Activated T-helper 1 cell treated with Interleukin-2 at 50 U/mL for 16 hours (primary cell): Measurements from ENCODE around the gene CCSER1.

Experiments used
- DNase-seq: peaks from one replicate; pipeline ENCODE4 v3.0.0-alpha.2; 2020; ENCODE audit warnings: low read depth

Gene CCSER1

GRCh38 chr4:90570615-90571014 is 443.4 kb downstream of the CCSER1 start:
- DNase-seq, result no peak

- no peak for DNase-seq
These were observed 445.8 kb downstream of the CCSER1 start for GRCh38 chr4:90572996-90573395.

- no peak for DNase-seq
These were observed 448.2 kb downstream of the CCSER1 start for GRCh38 chr4:90575371-90575770.

- DNase-seq, result no peak
These were observed 453.1 kb downstream of the CCSER1 start for GRCh38 chr4:90580326-90580725.

- DNase-seq, result no peak
These were observed 454.9 kb downstream of the CCSER1 start for GRCh38 chr4:90582087-90582486.

GRCh38 chr4:90584051-90584450 is 456.9 kb downstream of the CCSER1 start:
- no peak for DNase-seq

GRCh38 chr4:90585961-90586360 is 458.8 kb downstream of the CCSER1 start:
- DNase-seq, result no peak

- no peak for DNase-seq
These were observed 459.6 kb downstream of the CCSER1 start for GRCh38 chr4:90586799-90587198.

GRCh38 chr4:90597927-90598326 is 470.7 kb downstream of the CCSER1 start:
- DNase-seq, result no peak

- no peak for DNase-seq
These were observed 471.5 kb downstream of the CCSER1 start for GRCh38 chr4:90598741-90599140.

- DNase-seq, result no peak
These were observed 475.5 kb downstream of the CCSER1 start for GRCh38 chr4:90602726-90603125.

- no peak for DNase-seq
These were observed 476.3 kb downstream of the CCSER1 start for GRCh38 chr4:90603540-90603939.

- DNase-seq, result no peak
These were observed 479.6 kb downstream of the CCSER1 start for GRCh38 chr4:90606781-90607180.

GRCh38 chr4:90614371-90614770 is 487.2 kb downstream of the CCSER1 start:
- DNase-seq, result no peak

GRCh38 chr4:90621080-90621479 is 493.9 kb downstream of the CCSER1 start:
- DNase-seq, result no peak

- no peak for DNase-seq
These were observed 497.6 kb downstream of the CCSER1 start for GRCh38 chr4:90624781-90625180.

GRCh38 chr4:90641861-90642599 is 514.8 kb downstream of the CCSER1 start:
- DNase-seq, result no peak

GRCh38 chr4:90643156-90643555 is 516.0 kb downstream of the CCSER1 start:
- no peak for DNase-seq

- no peak for DNase-seq
These were observed 521.1 kb downstream of the CCSER1 start for GRCh38 chr4:90648311-90648710.

GRCh38 chr4:90648791-90649190 is 521.6 kb downstream of the CCSER1 start:
- DNase-seq, result no peak

- no peak for DNase-seq
These were observed 533.5 kb downstream of the CCSER1 start for GRCh38 chr4:90660672-90661071.

GRCh38 chr4:90670183-90670582 is 543.0 kb downstream of the CCSER1 start:
- no peak for DNase-seq

GRCh38 chr4:90689739-90690138 is 562.5 kb downstream of the CCSER1 start:
- DNase-seq, result no peak

- DNase-seq, result no peak
These were observed 568.2 kb downstream of the CCSER1 start for GRCh38 chr4:90695411-90695810.
